ENCODE results near the gene MGA. TPM values are rescaled to one million over a fixed set of nuclear protein-coding genes. Genes with fewer than 3 reads are reported as not detected.

The MGA gene
- total and polyA plus RNA-seq, 2 experiments from 2014 or later: 10.9 to 39.6 TPM

DNA sequence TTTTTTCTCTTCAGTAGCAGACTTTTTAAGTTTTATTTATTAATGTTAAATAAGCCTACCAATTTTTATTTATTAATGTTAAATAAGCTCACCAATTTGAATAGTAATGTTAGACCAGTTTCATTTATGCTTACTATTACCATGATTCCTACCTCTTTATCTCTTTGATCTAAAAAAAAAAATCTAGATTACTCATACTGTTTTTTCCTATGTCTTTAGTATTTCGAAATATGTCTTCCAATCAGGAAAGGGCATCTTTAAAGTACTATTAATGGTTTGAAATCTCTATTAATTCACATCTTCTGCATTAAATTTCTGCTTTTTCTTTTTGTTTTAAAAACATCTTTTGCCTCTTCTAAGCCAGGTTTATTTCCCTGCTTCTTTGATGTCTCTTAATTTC, 86.6 kb downstream of the MGA start:
- TF ChIP-seq EZH2 (IDR thresholded peaks at IDR 0.05; ENCODE audit: borderline replicate concordance): no peak
- TF ChIP-seq EZH2phosphoT487 (IDR thresholded peaks at IDR 0.05; ENCODE audit: low read depth, severe bottlenecking, unreplicated experiment): no peak
- TF ChIP-seq, protein P1, sequence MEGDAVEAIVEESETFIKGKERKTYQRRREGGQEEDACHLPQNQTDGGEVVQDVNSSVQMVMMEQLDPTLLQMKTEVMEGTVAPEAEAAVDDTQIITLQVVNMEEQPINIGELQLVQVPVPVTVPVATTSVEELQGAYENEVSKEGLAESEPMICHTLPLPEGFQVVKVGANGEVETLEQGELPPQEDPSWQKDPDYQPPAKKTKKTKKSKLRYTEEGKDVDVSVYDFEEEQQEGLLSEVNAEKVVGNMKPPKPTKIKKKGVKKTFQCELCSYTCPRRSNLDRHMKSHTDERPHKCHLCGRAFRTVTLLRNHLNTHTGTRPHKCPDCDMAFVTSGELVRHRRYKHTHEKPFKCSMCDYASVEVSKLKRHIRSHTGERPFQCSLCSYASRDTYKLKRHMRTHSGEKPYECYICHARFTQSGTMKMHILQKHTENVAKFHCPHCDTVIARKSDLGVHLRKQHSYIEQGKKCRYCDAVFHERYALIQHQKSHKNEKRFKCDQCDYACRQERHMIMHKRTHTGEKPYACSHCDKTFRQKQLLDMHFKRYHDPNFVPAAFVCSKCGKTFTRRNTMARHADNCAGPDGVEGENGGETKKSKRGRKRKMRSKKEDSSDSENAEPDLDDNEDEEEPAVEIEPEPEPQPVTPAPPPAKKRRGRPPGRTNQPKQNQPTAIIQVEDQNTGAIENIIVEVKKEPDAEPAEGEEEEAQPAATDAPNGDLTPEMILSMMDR (IDR thresholded peaks at IDR 0.05; ENCODE audit: poor library complexity): no peak
- no peak overlapping the region for H3K4me3 ChIP-seq
- no peak overlapping the region for H3K27ac ChIP-seq
- DNase-seq (ENCODE audit: low spot score): no peak
- H3K4me2 ChIP-seq: no peak overlapping the region
- H3K27me3 ChIP-seq: no peaks in the 10 kb centered on the region
- H3K36me3 ChIP-seq (replicated peaks; ENCODE audit: insufficient read depth, low read depth): no peaks in the 10 kb centered on the region
- no peaks in the 10 kb centered on the region for H3K4me1 ChIP-seq (ENCODE audit: insufficient read depth)
- H4K20me1 ChIP-seq (ENCODE audit: insufficient read depth, poor library complexity, severe bottlenecking): no peaks in the 10 kb centered on the region
- 89% methylated on average over 1 of the region's 1 CpG for WGBS (ENCODE audit: low lambda C conversion rate, missing lambda C conversion rate)
- no peak overlapping the region for H2AFZ ChIP-seq
- no peaks in the 10 kb centered on the region for H3K9me3 ChIP-seq (ENCODE audit: low read depth)
- no peaks in the 10 kb centered on the region for H3K9me2 ChIP-seq (replicated peaks; ENCODE audit: insufficient read depth)
- peaks cover 3% of the 10 kb centered on the region for H3K79me2 ChIP-seq

DNA sequence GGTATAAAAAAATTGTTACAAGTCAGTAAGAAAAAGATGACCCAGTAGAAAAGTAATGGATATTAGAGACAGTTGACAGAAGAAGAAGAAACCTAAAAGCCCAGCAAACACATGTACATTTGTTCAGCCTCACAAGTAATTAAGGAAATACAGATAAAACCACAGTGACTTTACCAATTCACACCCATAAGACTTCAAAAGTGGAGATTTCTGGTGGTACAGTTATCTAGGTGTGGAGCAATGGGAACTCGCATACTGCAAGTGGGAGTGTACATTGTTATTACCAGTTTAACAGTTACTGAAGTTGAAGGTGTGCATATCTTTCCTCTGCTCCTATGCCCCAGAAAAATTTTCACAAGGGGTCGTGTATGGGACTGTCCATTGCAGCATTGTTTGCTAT, 96.0 kb downstream of the MGA start:
- TF ChIP-seq, protein P1 (IDR thresholded peaks at IDR 0.05; ENCODE audit: poor library complexity): no peak
- TF ChIP-seq EZH2phosphoT487 (IDR thresholded peaks at IDR 0.05; ENCODE audit: low read depth, severe bottlenecking, unreplicated experiment) (no peak), EZH2 (IDR thresholded peaks at IDR 0.05; ENCODE audit: borderline replicate concordance) (no peak)
- Histone ChIP-seq H3K36me3 (replicated peaks; ENCODE audit: insufficient read depth, low read depth) (no peaks in the 10 kb centered on the region), H3K79me2 (peaks cover 2% of the 10 kb centered on the region), H4K20me1 (ENCODE audit: insufficient read depth, poor library complexity, severe bottlenecking) (no peaks in the 10 kb centered on the region), H3K27ac (no peak overlapping the region), H3K4me3 (no peak overlapping the region), H3K27me3 (no peaks in the 10 kb centered on the region), H3K9me2 (replicated peaks; ENCODE audit: insufficient read depth) (no peaks in the 10 kb centered on the region), H3K4me1 (ENCODE audit: insufficient read depth) (no peaks in the 10 kb centered on the region), H2AFZ (no peak overlapping the region), H3K9me3 (ENCODE audit: low read depth) (no peaks in the 10 kb centered on the region), H3K4me2 (no peak overlapping the region)
- no peak for DNase-seq (ENCODE audit: low spot score)
- 93% methylated on average over 2 of the region's 2 CpGs for WGBS (ENCODE audit: low lambda C conversion rate, missing lambda C conversion rate)

DNA sequence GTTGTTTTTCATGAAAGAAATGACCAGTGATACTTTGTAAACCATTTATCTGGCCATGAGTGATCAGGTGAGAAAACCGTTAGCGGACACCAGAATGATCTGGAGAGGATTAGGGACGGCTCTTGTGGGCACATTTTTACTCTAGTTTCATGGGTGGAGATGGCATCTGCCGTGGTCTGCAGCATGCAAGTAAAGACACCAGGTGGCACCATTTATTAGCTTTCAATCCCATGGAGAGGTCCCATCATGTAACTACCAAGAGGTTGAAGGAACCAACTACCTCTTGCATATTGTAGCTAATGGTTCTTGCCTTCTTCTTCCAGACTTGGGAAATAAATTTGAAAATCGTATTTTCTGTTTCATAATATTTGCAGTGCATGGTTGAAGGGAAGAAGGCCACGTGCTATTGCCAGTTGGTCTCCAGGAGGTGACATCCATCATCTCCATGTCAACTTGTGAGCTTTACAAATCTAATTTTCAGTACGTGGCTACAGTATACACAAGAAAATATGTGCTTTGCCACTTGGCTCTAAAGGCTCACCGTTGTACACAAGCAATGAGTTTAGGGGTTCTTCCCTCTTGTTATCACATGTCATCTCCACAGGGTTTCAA, 112.6 kb downstream of the MGA start:
- peak overlapping the region; percentile 77 for H3K4me2 ChIP-seq

More for the DNA sequence above, 112.6 kb downstream of the MGA start:
- DNase-seq (ENCODE audit: low spot score): peak; percentile 78
- Histone ChIP-seq H3K27me3 (no peaks in the 10 kb centered on the region), H3K36me3 (replicated peaks; ENCODE audit: insufficient read depth, low read depth) (no peaks in the 10 kb centered on the region), H3K4me1 (ENCODE audit: insufficient read depth) (peaks cover 22% of the 10 kb centered on the region), H3K4me3 (no peak overlapping the region), H2AFZ (no peak overlapping the region), H4K20me1 (ENCODE audit: insufficient read depth, poor library complexity, severe bottlenecking) (no peaks in the 10 kb centered on the region), H3K9me2 (replicated peaks; ENCODE audit: insufficient read depth) (no peaks in the 10 kb centered on the region), H3K79me2 (peaks cover 30% of the 10 kb centered on the region), H3K9me3 (ENCODE audit: low read depth) (no peaks in the 10 kb centered on the region), H3K27ac (peak overlapping the region; percentile 90)
- 65% methylated on average over 8 of the region's 8 CpGs for WGBS (ENCODE audit: low lambda C conversion rate, missing lambda C conversion rate)
- TF ChIP-seq, protein P1 (IDR thresholded peaks at IDR 0.05; ENCODE audit: poor library complexity): peak; percentile 70
- TF ChIP-seq EZH2 (IDR thresholded peaks at IDR 0.05; ENCODE audit: borderline replicate concordance): no peak

Measured in hepatocyte (in vitro differentiated cells).